Astrocyte of the cerebellum (primary cell): ENCODE results near the gene SPAAR.
A peak's percentile ranks its signal among the peaks of the same experiment; 100 is the strongest.

Experiments
- DNase-seq: peaks from one replicate; pipeline ENCODE4 v3.0.0-alpha.2; 2011; ENCODE audit warnings: low read depth
- H3K4me3 ChIP-seq: 2 replicates; pipeline ENCODE4 v1.5.1; 2011; ENCODE audit warnings: mild to moderate bottlenecking, low read depth, low read length, moderate library complexity
- in situ Hi-C: cut with HindIII; loops from 2 replicates; pipeline ENCODE4 v1.10.0; 2017; ENCODE audit warnings: low sequenced_read_pairs
- TF ChIP-seq, protein P1 (sequence below): IDR thresholded peaks from 2 replicates; pipeline ENCODE4 v1.5.1; 2012; ENCODE audit warnings: low read length, low read depth, moderate library complexity, mild to moderate bottlenecking; ENCODE audit errors: missing control alignments

Gene SPAAR

DNA sequence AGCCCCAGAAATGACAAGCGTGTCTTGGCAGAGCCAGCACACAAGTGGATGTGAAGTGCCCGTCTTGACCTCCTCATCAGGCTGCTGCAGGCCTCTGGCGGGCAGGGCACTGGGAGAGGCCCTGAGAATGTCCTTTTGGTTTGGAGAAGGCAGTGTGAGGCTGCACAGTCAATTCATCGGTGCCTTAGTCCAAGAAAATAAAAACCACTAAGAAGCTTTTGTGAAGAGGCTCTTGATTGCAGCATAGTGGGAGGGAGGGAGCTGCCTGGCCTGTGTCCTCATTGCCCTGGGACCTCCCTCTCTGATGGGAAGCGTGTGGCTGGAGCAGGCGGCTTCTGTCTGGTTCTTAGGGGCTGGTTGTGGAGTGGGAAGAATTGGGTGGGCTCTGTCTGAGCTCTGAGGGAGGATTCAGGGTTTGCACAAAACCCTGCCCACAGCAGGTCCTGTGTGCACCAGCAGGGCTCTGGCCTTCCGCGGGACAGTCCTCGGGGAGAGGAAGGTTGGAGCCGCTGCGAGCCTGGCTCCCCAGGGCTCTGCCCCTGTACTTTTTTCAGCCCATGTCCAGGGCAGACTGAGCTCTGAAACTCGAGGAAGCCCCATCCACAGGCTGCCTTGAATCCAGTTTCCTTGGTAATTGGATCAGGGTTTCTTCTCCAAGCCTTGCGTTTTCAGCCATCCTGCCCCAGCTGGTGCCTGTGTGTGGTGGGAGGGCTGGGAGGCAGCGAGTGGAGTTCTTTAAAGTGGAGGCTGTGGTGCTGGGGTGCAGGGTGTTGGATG is 2.2 kb upstream of the SPAAR start:
- peak; percentile 60 for DNase-seq
- H3K4me3 ChIP-seq: peak overlapping the region; percentile 1
- in situ Hi-C loops: loop anchor here (10.0 kb wide), 1 partner anchor 118 kb away; no protein-coding TSS in a partner anchor
- TF ChIP-seq, protein P1, sequence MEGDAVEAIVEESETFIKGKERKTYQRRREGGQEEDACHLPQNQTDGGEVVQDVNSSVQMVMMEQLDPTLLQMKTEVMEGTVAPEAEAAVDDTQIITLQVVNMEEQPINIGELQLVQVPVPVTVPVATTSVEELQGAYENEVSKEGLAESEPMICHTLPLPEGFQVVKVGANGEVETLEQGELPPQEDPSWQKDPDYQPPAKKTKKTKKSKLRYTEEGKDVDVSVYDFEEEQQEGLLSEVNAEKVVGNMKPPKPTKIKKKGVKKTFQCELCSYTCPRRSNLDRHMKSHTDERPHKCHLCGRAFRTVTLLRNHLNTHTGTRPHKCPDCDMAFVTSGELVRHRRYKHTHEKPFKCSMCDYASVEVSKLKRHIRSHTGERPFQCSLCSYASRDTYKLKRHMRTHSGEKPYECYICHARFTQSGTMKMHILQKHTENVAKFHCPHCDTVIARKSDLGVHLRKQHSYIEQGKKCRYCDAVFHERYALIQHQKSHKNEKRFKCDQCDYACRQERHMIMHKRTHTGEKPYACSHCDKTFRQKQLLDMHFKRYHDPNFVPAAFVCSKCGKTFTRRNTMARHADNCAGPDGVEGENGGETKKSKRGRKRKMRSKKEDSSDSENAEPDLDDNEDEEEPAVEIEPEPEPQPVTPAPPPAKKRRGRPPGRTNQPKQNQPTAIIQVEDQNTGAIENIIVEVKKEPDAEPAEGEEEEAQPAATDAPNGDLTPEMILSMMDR: peak; percentile 1

DNA sequence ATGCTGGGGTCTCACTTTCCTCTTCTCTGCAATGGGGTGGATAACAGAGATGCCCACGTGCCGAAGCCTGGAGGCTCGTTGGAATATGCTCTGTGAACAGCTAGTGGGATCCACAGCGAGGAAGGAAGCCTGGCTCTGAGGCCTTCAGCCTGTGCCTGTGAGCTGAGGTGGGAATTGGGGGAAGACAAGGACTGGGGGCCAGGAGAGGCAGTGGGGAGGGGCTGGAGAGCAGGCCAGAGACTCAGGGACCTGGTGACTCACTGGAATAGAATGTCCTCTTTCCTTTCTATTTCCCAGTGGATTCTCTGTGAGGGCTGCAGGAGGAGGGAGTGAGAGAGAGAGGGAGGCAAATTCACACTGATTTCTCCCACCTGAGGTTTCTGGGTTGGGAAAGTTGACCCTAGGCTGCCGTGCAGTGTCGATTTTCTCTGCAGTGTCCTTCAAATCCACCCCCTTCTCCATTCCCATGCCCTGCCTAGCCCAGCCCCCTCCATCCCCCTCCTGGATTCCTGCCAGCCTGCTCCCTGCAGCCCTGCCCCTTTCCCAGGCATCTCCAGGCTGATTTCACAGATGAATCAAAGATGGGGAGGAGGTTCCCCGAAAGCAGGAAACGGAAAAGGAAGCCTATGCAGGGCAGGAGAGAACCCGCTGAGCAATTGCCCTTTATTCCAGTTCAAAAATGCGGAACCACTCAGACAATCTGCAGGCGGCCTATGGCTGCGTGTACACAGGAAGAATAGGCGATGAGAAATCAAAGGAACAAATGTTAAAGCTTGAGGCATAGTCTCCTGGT is 1.4 kb upstream of the SPAAR start:
- H3K4me3 ChIP-seq: peak overlapping the region; percentile 1
- in situ Hi-C loops: loop anchor here (10.0 kb wide), 1 partner anchor 117 kb away; no protein-coding TSS in a partner anchor
- peak; percentile 78 for DNase-seq
- TF ChIP-seq, protein P1: no peak

DNA sequence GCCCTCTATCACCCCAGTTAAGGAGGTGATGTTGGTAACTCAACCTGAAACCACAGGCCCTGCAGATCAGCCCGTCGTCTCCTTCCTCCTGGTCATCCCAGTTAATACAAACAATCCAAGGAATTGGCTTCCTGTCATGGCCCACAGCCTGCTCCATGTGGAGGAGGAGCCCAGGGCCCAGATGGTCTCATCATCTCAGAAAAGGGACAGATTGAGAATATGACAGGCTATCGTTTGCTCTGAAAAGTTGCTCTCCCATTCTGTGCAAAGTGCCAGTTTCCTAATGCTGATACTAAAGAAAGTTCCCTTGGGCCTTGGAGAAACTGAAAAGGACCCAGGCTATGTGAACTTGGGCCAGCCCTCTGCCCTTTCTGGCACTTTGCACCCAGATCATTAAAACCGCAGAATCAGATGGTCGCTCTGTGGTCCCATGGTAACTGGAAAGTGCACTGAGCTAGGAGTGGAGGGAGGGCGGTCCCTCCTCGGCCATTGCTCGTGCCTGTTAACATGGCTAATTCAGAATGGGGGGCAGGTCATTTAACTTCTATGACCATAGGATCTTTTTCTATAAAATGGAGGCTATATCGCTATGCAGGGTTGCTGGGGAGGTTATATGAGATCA is 675 bp upstream of the SPAAR start:
- TF ChIP-seq, protein P1: no peak
- no peak for DNase-seq
- H3K4me3 ChIP-seq: no peak overlapping the region
- in situ Hi-C loops: loop anchor here (10.0 kb wide), 1 partner anchor 116 kb away; no protein-coding TSS in a partner anchor

DNA sequence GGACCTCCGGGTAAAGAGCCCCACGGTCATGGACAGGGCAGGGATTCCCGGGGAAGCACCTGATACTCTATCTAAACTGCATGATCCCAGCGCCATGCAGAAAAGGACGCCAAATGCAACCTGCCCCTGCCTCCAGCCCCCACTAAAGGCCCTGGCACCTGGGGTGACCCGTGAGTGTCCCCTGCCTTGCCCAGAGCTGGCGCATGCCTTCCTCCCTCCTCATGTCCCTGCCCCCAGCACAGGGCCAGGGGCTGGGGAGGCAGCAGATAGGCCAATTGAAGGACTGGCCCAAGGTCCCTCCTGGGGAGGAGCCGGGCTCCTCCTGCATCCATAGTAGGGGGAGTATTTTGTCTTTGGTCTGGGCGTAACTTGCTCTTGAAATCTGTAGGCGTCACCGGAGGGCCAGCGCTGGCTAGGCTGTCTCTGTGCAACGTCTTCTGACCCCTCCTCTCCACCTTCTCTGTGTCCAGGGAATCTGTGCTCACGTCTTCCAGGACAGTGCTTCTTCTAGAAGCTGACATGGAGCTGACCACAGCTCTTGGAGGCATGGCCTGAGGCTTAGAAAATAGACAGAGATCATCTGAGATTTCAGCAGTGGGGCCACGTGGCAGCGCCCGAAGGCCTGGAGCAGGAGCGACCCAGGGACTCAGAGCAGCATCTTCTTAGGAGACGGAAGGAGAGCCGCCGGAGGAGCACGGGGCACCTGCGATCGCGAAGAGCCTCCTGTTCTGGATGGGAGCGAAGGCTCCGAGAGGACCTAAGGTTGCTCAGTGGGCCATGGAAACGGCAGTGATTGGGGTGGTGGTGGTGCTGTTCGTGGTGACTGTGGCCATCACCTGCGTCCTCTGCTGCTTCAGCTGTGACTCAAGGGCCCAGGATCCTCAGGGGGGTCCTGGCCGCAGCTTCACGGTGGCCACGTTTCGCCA is 660 bp downstream of the SPAAR start:
- H3K4me3 ChIP-seq: no peak overlapping the region
- DNase-seq: no peak
- TF ChIP-seq, protein P1: no peak
- in situ Hi-C loops: loop anchor here (5.0 to 10.0 kb wide), 2 partner anchors 48 to 115 kb away; no protein-coding TSS in a partner anchor

DNA sequence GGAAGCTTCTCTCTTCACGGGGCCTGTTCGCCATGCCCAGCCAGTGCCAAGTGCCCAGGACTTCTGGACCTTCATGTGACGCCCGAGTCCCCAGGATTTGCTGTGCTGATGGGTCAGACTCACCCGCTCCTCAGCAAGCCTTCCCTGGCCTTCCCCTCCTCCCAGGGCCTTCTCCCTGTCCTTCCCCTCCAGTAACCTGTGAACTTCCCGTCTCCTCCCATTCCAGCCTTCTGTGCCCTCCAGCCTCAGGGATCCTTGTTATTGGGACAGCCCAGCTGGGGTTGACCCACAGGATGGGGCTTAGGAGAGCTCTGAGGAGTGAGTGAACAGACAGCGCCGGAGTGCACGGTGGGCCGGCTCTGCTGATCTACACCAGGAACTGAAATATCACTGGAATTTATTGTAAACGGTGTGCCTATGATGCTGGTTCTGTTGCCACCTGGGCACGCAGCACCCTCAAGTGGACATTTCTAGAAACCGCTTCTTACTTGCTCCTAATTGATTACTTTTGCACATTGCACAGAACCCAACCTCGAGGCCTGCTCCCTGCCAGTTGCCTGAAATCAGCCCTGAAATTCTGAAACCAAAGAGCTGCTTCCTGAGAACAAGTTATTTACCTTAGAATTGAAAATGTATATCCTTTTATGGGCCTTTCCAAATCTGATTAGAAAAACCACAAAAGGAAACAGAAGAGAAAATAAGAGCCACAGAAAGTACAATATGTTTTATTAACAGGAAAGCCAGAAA is 1.5 kb downstream of the SPAAR start:
- TF ChIP-seq, protein P1: peak; percentile 67
- in situ Hi-C loops: loop anchor here (5.0 kb wide), 1 partner anchor 48 kb away; no protein-coding TSS in a partner anchor
- H3K4me3 ChIP-seq: no peak overlapping the region
- DNase-seq: no peak
